Esophagus squamous epithelium (tissue), 4 donors: ENCODE data around the gene NUTF2.

Experiments
- POLR2A ChIP-seq, 4 donors: fragments of 450-650 bp; IDR thresholded peaks; one replicate each; pipeline ENCODE4 v1.6.1; 2017; ENCODE audit warnings: antibody characterized with exemption in 4 of 4, mild to moderate bottlenecking in 4 of 4, moderate library complexity in 3 of 4
- TF ChIP-seq, protein P1 (sequence below), 6 experiments: fragments of 450-650 bp in 4 of 6; fragments of 200-600 bp in 2 of 6; sonication (generic) in 2 of 6; IDR thresholded peaks; one replicate each; pipeline ENCODE4 v1.5.1; 2016 to 2019; ENCODE audit warnings: antibody characterized with exemption in 6 of 6, mild to moderate bottlenecking in 4 of 6, moderate library complexity in 4 of 6

DNA sequence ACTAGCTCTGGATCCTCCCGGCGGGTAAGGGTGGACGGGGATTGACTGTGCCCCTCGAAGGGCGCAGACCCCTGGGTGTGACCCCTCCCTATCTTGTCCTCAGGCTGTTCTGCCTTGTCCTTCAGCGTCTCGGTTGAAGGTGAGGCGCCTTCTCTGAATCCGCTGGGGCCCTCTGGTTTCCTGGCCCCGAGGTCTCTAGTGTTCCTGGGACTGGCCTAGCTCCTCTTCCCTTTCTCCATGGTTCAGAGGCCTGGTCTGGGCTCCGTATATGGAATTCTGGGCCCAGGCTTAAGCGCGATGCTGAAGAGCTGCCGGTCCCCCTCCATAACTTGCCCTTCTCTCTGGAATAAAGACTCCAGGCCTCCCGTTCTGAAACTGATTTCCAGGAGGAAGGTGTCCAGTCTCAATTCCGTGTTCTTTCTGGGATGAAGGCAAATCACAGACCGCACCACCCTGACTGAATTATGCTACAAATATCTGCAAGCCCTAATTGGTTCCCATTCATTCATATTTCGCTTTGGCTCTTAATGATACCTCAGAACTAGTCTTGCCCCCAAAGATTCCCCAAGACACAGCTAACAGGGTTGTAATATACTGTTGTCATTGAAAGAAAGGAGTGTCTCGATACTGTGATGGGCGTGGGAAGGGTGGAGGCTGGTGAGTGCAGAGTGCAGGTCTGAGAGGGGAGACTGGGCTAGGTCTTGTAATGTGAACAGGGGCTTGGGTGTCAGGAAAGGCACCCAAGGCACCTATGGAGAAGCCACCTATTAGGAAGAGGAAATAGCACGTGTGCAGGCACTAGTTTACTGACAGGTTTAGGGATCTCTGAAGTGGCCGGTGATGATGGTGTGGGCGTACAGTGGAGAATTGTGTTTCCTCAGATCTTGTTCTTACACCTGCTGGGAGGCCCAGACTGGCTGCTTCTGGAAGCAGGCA is 27.0 kb downstream of the NUTF2 start:
- TF ChIP-seq, protein P1, sequence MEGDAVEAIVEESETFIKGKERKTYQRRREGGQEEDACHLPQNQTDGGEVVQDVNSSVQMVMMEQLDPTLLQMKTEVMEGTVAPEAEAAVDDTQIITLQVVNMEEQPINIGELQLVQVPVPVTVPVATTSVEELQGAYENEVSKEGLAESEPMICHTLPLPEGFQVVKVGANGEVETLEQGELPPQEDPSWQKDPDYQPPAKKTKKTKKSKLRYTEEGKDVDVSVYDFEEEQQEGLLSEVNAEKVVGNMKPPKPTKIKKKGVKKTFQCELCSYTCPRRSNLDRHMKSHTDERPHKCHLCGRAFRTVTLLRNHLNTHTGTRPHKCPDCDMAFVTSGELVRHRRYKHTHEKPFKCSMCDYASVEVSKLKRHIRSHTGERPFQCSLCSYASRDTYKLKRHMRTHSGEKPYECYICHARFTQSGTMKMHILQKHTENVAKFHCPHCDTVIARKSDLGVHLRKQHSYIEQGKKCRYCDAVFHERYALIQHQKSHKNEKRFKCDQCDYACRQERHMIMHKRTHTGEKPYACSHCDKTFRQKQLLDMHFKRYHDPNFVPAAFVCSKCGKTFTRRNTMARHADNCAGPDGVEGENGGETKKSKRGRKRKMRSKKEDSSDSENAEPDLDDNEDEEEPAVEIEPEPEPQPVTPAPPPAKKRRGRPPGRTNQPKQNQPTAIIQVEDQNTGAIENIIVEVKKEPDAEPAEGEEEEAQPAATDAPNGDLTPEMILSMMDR (IDR thresholded peaks at IDR 0.05) = no peak
- no peak for TF ChIP-seq POLR2A (IDR thresholded peaks at IDR 0.05)
